GM04504 (cell line): ENCODE measurements around the gene CFAP77.
"Not testable (repeated sequence)": the region's sequence is repeated elsewhere in the genome, so short reads cannot be mapped to it uniquely, and the experiment has no call there.

ENCODE experiments used
- DNase-seq: peaks from one replicate; pipeline ENCODE4 v3.0.0-alpha.2; 2012; ENCODE audit warnings: low read depth

The CFAP77 gene

DNA sequence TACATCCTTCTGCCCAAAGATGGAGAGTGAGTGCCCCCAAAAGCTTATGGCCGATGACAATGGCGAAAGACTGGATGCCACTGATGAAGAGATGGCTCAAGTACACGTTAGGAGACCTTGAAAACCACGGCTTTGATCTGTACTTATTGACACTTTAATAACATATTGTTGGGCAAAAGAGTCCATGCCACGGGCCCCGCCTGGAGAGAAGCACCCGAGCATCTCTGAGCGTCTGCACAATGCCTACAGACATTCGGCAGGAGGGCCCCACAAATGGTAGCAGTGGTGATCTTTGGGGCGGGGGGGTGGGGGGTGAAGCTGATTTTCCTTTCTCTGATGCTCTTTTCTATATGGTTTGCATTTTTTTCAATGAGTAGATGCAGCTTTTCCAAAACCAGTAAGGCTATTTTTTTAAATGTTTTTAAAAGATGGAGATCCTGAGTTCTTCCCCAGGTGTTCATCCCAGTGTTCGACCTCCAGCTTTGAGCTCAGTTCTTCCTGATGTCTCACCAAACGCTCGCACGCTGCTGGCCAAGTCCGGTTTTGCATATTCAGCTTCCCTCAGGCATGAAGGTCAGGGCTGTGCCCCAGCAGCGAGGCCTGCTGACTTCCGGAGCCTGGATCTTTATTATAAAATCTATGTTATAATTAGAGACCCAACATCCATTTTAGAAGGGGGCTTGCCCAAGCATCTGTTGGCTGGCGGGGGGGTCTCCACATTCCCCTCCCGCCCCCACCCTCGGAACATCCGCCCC is 138.1 kb downstream of the CFAP77 start:
- no peak for DNase-seq

DNA sequence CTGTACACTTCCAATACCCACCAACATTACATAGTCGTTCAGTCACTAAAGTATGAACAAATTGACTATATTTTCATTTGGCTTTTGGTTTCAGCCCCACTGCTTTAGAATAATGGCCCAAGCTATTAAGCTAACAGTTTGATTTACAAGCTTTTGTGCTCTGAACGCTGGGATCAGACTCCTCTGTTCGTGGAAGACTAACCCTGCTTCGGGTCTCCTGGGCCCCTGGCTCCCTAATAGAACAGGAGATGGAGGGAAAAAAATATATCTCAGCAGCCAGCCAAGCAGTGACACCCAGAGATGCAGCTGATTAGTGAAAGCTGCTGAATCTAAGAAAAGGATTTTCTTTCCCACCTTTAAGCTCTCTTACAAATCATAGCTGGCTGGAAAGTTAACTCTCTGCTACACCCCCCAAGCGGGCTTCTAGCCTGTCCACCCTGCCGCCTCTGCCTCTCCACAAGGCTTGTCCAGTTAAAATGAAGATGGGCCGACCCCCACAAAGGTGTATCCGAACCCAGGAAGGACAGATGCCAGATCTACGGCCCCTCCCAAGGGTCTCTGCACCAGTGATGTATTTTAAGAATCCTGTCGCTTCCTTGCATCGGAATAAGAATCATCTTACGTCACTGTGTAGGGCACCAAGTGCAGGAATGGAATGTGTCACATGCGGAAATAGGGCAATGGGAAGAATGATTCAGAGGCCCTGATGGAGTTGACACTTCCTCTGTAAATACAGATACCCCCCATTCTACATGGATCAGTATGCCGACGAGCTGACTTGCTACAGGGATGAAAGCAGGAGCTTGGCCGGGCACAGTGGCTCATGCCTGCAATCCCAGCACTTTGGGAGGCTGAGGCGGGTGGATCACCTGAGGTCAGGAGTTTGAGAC is 139.0 kb downstream of the CFAP77 start:
- no peak for DNase-seq

DNA sequence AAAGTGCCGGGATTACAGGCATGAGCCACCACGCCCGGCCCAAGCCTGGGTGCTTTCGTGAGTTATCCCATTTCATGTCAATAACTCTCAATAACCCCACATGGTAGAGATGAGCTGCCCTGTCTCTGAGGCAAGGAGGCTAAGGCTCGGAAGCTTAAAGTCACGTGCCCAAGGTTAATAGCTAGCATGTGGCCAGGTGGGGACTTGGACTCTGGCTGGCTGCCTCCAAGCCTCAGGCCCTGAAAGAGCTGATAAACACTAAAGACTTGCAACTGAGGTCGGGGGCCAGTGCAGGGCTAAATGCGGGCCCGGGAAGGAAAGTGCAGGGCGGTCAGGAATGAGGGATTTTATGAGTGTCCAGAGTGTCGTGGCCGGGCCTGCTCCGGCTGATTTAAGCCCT is 141.5 kb downstream of the CFAP77 start:
- DNase-seq, result no peak

DNA sequence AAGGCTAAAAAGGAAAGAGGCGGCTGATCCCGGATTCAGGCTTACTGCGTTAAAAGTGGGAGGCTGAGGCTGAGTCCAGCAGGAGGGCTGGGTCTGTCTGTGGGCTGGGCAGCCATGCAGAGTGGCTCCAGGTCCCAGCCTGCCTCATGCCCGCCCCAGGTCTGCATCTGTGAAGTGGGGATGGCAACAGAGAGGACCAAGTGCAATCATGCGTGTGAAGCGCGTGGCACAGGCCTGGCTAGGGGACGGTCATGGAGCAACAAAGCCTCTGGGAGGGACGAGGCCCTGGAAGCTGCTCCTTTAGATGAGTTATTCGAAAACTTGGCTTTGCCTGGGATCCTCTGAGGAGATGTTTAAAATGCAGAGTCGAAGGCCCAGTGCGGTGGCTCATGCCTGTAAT is 142.0 kb downstream of the CFAP77 start:
- DNase-seq, result no peak

DNA sequence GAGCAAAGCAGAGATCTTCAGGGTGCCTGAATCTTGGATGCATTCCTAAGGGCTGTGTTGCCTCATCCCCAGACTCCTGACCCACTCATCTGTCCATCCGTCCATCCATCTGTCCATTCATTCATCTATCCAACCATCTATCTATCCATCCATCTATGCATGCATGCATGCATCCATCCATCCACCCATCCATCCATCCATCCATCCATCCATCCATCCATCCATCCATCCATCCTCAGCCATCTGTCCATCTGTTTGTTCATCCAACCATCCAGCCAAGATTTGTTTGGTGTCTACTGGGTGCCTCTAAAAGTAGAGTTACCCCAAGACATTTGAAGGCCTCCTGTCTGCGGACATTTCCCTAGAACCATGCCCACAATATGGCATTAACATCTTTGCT is 144.7 kb downstream of the CFAP77 start:
- no peak for DNase-seq

DNA sequence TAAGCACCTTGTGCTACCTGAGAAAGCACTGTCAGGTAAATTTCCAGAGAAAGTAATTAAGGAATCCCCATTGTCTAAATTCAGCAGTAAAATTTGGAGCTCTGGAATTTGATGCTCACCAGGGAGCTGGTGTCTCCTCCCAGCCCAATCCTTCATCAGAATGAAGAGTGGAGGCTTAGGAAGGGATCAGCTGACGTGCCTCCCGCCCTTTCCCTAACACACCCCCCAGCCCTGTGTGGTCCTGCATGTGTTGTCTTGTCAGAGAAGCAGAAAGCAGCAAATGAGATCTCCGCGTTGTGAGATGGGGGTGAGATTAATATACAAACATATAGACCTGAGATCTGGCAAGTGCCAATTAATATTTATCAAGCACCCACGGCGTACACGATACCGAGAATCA is 145.5 kb downstream of the CFAP77 start:
- DNase-seq, result no peak

DNA sequence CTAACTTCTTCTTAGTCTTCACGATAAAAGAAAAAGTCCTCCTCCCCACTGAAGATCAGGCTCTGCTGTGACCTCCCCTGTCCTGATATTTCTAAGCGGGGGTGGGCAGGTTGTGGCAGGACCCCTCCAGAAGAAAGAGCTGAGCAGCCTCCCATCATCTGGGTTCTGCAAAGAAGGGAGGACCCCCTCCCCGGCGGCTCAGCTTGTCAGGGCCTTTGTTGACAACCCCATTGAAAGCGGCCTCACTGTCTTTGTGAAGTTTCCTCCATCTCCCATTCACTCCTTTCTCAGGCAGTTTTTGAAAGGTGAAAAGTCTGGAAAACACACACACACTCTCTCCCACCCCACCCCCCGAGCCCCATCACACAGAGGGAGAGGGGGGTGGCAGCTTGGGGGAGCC is 146.2 kb downstream of the CFAP77 start:
- DNase-seq, result no peak

DNA sequence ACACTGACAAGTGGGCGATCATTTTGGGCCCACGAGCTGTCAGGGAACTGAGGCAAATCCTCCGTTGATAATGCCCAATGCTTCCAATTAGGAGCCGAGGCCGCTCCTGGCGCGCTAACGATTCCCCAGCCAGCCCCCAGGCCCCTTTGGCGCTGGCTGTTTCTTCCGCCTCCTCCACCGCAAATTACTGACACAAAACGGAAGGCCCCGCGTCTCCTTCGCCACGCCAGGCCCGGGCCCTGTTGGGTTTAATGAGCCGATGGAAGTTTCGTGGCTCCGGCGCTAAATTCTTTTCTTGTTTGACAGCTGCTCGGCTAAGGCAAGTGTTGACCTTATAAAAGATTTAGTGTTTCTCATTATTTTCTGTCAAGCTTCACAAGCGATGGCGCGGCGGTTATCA is 146.7 kb downstream of the CFAP77 start:
- DNase-seq, result no peak

DNA sequence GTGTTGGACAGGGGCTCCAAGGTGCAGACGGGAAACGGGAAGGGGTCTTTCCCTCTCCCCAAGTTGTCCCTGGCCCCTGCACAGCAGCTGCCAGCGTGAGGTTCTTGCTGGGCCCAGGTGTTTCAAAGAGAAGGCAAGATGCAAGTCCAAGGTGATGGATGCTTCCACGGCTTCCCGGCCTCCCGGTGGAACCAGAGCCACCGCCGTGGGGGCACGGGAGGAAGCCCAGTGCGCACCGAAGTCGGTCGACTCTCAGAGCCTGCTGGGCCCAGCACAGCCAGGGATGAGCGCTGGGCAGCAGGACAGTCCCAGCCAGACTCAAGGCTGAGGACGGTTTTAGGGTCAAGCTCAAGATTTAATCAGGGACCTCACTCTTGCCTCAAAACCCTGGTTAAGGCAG is 147.1 kb downstream of the CFAP77 start:
- no peak for DNase-seq

DNA sequence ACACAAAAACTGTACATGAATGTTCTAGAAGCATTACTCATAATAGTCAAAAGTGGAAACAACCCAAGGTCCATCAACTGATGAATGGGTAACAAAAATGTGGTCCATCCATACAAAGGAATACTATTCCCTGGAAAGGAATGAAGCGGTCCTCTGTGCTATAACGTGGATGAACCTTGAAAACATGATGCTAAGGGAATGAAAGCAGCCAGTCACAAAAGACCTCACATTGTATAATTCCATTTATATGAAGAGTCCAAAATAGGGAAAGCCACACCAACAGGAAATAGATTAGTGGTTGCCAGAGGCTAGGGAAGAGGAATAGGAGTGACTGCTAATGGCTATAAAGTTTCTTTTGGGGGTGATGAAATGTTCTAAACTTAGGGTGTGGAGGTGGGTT is 149.7 kb downstream of the CFAP77 start:
- no peak for DNase-seq

DNA sequence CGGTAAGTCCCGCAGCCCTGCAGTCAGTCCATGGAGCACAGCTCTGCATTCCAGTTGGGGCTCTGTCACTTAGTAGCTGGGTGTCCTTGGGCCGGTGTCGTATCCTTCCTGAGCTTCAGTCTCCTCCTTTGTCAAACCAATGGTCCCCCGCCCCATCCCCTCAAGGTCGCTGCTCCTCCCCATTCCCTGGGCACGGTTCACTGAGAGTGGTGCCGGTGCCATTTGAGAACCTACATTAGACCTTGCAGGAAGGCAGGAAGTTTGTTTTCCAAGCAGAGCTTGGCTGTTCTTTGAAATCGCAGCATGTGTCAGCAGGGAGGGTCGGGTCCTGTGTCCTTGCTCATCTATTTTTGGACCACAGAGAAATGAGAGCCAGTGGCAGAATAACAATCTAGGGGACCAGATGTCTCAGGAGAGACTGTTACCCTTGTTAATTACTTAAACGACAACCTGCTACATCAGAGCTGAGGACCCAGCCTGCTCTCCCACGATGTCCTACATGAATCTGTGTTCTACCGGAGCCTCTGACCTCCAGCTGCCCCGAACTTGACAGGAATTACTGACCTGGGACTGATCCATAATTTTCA is 150.7 kb downstream of the CFAP77 start:
- no peak for DNase-seq

DNA sequence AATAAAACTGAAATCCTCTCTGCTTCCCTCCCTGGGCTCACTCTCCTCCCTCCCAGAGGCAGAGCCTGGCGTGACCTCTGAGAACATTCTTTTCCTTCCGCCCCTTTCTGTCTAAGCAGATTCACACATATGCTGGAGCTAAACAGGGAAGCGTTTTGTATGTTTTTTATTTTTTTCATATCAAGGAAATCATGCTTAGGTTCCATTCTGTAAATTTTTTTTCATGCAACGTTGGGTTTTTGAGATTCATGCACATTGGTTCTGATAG is 152.2 kb downstream of the CFAP77 start:
- DNase-seq, result no peak

DNA sequence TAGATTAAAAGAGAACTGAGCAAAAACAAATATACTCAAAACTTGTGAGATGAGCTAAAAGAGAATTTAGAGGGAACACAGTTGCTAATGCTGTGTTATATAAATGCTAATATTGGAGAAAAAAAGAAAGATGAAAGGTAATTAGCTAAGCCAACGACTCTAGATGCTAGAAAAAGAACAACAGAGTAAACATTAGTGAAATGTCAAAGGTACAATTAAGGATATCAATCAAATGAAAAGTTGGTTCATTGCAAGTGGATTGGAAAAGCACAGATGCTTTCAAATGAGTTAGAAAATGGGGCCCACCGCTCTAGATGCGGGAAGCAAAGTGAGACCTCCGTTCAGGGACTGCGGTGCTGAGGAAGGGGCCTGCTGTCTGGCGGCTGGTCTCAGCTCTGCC is 154.5 kb downstream of the CFAP77 start:
- no peak for DNase-seq

DNA sequence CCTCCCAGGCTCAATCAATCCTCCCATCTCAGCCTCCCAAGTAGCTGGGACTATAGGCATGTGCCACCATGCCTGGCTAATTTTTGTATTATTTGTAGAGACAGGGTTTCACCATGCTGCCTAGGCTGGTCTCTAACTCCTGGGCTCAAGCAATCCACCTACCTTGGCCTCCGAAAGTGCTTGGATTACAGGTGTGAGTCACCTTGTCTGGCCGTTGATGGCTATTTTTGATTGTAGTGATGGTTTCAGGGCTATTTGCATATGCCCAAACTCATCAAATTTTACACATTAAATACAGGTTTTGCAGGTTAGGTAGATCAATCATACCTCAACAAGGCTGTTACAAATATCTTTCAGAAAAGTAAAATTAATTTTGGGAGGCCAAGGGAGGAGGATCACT is 158.8 kb downstream of the CFAP77 start:
- not testable (repeated sequence) for DNase-seq

DNA sequence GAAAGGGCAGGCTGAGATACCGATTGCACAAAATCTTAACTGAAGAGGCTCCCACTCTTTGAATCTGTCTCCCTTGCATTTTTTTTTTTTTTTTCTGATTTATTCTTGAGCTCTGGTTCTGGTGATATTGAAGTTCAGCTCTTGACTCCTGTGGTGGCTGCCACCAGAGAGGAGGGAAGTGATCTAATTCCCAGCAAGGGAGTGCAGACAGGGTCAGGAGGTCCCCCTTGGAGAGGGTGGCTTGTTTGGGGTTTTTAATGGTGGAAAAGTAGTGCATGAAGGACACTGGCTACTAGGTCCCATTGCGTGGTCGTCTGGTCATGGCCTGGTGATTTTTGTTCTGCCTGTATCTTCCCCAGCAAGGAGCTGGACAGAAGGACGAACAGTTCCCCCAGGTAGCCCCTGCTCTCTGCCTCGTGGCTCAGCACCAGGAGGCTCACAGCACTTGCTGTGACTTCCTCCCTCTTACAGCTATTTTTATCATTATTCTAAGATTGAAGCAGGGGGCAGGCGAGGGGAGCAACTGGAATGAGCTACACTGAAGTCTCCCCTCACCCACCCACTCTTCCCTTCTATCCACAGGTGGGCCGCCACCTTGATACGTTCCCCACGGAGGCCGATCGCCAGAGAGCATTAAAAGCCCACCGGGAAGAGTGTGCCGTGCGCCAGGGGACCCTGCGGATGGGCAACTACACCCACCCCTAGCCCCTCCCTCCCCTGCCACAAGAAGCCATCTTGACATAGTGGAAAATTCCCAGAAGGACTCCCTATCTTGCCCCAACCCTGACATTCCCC is 162.0 kb downstream of the CFAP77 start:
- no peak for DNase-seq

DNA sequence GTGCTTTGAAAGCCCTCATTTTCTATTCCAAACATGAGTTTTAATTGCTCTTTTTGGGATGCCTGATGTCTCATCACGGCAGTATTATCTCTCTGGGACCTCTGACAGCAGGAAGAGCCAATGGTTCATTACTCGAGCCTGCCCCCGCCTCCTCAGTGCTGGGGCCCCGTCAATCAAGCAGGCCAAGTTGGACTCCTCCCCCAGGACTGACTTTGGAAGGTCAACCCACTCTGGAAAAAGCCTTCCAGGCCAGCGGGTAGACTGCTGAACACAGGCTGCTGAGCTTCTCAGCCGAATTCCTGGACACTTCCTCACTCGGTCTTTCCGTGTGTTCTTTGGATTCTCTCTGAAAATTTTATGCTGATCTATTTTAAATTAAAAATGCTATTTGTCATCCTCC is 162.9 kb downstream of the CFAP77 start:
- no peak for DNase-seq

DNA sequence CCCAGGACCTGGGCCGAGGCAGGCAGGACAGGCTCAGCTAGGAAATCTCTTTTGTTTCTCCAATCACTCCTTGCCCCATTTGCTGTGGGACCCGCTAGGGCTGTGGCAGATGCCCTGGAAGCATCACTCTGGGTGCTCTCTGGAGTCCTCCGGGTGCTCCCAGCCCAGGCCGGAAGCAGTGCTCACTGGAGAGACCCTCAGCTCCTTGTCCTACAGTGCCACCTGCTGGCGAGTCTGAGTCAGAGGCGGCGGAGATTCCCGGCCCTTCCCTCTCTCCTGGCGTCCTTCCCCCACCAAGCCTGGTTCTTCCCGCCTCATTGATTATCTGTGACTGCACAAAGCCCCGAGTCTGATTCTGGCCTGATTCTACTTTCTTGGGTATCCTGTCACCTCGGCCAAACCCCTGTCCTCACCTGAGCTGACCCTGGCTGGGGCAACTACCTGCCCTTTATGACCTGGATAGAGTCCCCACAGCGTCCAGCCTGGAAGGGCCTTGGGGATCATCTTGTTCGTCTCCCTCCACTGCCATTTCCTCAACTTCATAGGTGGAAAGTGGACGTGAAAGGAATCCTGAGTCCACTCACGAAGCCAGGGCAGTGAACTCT is 165.1 kb downstream of the CFAP77 start:
- DNase-seq, result peak; percentile 31

DNA sequence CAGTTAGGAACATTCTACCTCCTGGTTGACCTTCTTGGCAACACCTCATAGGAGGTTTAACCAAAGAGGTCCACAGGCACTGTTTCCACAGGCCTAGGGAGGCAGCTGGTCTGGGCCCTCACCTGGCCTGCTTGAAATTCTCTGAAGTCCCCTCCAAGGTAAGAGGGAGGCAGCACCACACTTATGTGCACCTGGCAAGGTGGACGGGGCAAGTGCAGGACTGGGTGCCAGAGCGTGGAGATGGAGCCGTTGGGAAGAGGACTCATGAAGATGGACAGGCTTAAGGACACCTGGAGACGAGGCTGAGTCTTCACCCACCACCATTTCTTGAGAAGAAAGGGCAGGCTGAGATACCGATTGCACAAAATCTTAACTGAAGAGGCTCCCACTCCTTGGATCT is 165.8 kb downstream of the CFAP77 start:
- no peak for DNase-seq

DNA sequence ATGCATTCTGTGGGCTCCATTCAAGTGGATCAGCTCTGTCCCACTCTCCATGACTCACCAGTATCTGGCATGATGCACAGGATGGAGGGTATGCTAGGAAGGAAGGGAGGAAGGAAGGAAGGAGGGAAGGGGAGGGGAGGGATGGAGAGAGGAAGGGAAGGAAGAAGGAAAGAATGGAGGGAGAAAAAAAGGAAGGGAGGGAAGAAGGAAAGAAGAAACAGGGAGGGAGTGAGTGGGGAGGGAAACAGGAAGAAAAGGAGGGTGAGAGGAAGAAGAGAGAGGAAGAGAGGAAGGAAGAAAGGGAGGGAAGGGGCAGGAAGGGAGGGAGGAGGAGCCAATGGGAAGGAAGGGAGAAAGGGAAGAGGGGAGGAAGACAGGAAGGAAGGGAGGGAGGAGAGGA is 167.1 kb downstream of the CFAP77 start:
- DNase-seq, result no peak

DNA sequence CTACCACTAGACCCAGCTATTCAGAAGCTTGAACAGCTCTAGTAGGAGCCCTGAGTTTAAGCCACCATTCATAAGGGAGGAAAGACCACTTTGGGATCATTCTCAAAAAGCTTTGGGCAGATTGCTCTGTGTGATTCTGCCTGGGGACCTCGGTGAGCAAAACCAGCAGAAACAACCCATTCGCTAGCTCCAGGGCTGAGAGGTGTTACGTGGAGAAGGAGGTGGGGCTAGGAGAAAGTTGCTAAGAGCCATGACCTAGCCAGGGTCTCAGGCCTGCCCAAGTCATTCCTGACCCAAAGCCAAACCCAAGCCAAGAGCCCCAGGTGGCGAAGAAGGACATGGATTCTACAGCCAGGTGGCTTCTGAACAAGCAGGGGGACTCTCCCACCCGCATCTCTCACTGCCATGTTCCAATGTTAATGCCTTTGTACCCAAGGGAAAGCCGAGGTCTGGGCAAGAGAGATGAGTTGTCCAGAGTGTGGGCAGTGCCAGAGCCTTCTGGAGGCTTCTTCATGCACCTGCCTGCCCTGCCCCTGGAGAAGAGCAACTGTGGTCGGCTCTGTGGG is 168.4 kb downstream of the CFAP77 start:
- DNase-seq, result no peak

DNA sequence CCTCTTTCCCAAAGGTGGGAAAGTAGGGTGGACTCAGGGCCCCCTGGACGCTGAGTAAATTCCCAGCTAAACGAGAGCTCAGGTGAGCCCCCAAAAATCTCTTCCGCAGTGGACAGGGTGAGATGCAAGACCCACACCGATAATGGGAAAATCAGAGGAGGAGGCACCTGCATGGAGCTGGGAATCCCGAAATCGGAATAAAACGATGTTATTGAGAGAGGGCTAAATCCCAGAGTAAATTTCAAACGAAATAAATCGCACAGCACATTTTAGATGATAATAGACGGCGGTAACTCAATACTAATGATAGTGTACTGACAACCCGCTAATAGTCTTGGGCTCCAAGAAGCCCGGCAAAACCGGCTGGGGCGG is 169.4 kb downstream of the CFAP77 start:
- no peak for DNase-seq

DNA sequence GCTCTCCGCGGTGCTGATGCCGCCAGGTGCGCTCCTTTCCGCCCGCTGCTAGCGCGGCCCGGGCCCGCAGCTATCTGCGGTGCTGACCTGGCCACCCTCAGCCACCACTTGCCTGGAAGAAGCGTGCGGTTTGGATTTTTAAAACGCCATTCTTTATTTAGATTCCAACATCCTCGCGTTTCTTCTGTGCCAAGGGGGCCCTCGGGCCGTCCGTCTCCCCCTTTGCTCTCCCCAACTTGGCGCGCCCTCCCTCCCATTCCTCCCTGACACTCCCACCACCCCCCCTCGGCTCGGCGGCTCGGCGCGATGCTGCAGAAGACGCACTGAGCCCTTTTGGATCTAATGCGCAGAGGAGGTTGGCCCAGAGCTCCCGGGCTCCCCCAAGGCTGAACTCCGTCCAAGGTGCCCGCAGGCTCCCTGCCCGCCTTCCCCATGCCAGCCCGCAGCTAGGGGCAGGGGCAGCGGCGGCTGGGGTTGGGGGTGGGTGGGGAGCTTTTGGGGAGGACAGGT is 172.3 kb downstream of the CFAP77 start, which contains the start of gene BARHL1:
Gene BARHL1 (plus strand): TSS at position 331 of the 510 bp plus-strand sequence. CDS start 192 bp downstream, outside the sequence.
- no peak for DNase-seq
